Activated CD4-positive, alpha-beta memory T cell treated with anti-CD3 and anti-CD28 coated beads, Interleukin-2, amount 10 ng/mL, durations not matched to agents 7 days and 5 days (primary cell): Measurements from ENCODE around the gene C11orf86. TPM values are rescaled to one million over a fixed set of nuclear protein-coding genes. Genes with fewer than 3 reads are reported as not detected.

Source experiments
- CTCF ChIA-PET: fragments of 350-600 bp; sonication (Branson Sonifier 250); formaldehyde crosslinking; loops from one replicate; lab custom pipeline; 2021; ENCODE audit warnings: antibody characterized with exemption, inconsistent platforms; lab: Charles Lee
- POLR2A ChIA-PET: fragments of 350-600 bp; sonication (Branson Sonifier 250); formaldehyde crosslinking; loops from one replicate; lab custom pipeline; 2021; ENCODE audit warnings: antibody characterized with exemption; lab: Charles Lee
- DNase-seq: peaks from one replicate; pipeline ENCODE4 v3.0.0-alpha.2; 2020
- H3K27ac Mint-ChIP-seq: one replicate; pipeline ENCODE4 v1.8.0; 2021; ENCODE audit warnings: mild to moderate bottlenecking, mixed read lengths
- H3K27me3 Mint-ChIP-seq: one replicate; pipeline ENCODE4 v1.8.0; 2021; ENCODE audit warnings: mixed read lengths
- H3K36me3 Mint-ChIP-seq: one replicate; pipeline ENCODE4 v1.8.0; 2021; ENCODE audit warnings: low read depth, mixed read lengths
- H3K4me1 Mint-ChIP-seq: one replicate; pipeline ENCODE4 v1.8.0; 2021; ENCODE audit warnings: mixed read lengths
- H3K4me3 Mint-ChIP-seq: one replicate; pipeline ENCODE4 v1.8.0; 2021; ENCODE audit warnings: mild to moderate bottlenecking, mixed read lengths
- H3K9me3 Mint-ChIP-seq: one replicate; pipeline ENCODE4 v1.8.0; 2021; ENCODE audit warnings: mixed read lengths
- total RNA-seq, 2 experiments: library from RNA; stranded (reverse); gene quantifications; one replicate each; pipeline ENCODE4 v1.2.3, GENCODE V29; 2021

C11orf86 gene
- total RNA-seq, 2 experiments from 2014 or later: not detected

GRCh38 chr11:67024966-67025365 is 49.9 kb downstream of the C11orf86 start:
- Mint-ChIP-seq H3K27ac (no peak overlapping the region), H3K9me3 (no peaks in the 10 kb centered on the region), H3K4me3 (no peak overlapping the region), H3K36me3 (no peaks in the 10 kb centered on the region), H3K4me1 (peaks cover 25% of the 10 kb centered on the region), H3K27me3 (peaks cover 65% of the 10 kb centered on the region)
- POLR2A ChIA-PET: no interaction called here
- CTCF ChIA-PET: no interaction called here
- no peak for DNase-seq

- POLR2A ChIA-PET: no interaction called here
- no peak for DNase-seq
- no peaks in the 10 kb centered on the region for H3K36me3 Mint-ChIP-seq
- H3K4me3 Mint-ChIP-seq: no peak overlapping the region
- CTCF ChIA-PET: interaction anchor here (1.0 kb wide), 1 partner anchor 236 kb away, joined by 4 read pairs; no protein-coding TSS in a partner anchor
- H3K4me1 Mint-ChIP-seq: peaks cover 25% of the 10 kb centered on the region
- H3K27me3 Mint-ChIP-seq: peaks cover 58% of the 10 kb centered on the region
- no peaks in the 10 kb centered on the region for H3K9me3 Mint-ChIP-seq
- H3K27ac Mint-ChIP-seq: no peak overlapping the region
These were observed 50.6 kb downstream of the C11orf86 start for GRCh38 chr11:67025750-67026149.

Other genes with a start within 250 kb of the C11orf86 start
- under 1 TPM; 0.18 to 0.25 TPM for gene SPTBN2, start 246.1 kb upstream of the C11orf86 start, total RNA-seq
- gene RCE1, start 131.9 kb upstream of the C11orf86 start, total RNA-seq: 10 to 100 TPM; 21.2 to 22.0 TPM
- 10 to 100 TPM; 23.2 to 28.3 TPM for gene LRFN4, start 118.2 kb upstream of the C11orf86 start, total RNA-seq
- 1 to 10 TPM; 5.1 to 7.4 TPM for gene PC, start 16.9 kb upstream of the C11orf86 start, total RNA-seq
- gene SYT12, start 47.8 kb downstream of the C11orf86 start, total RNA-seq: not detected
- under 1 TPM; 0.20 to 0.33 TPM for gene RHOD, start 81.5 kb downstream of the C11orf86 start, total RNA-seq
- 10 to 100 TPM; 87.1 to 95.9 TPM for gene KDM2A, start 144.0 kb downstream of the C11orf86 start, total RNA-seq